Peyer's patch (tissue), 4 donors: ENCODE measurements around the gene GREB1. TPM values are rescaled to one million over a fixed set of nuclear protein-coding genes. Genes with fewer than 3 reads are reported as not detected.

Experiments used
- DNase-seq, 3 donors: peaks; one replicate each; pipeline ENCODE4 v3.0.0-alpha.2; 2017 to 2019
- H3K27ac ChIP-seq, 4 donors: fragments of 200-600 bp; sonication (generic); one replicate each; pipeline ENCODE4 v1.5.1; 2016 to 2019
- H3K27me3 ChIP-seq, 2 donors: fragments of 200-600 bp; sonication (generic); one replicate each; pipeline ENCODE4 v1.5.1; 2019
- H3K36me3 ChIP-seq, 3 donors: fragments of 200-600 bp; sonication (generic); one replicate each; pipeline ENCODE4 v1.5.1; 2016 to 2019
- H3K4me1 ChIP-seq, 4 donors: fragments of 200-600 bp; sonication (generic); one replicate each; pipeline ENCODE4 v1.5.1; 2016 to 2019
- H3K4me3 ChIP-seq, 4 donors: fragments of 200-600 bp; sonication (generic); 1 replicate in 3 of 4; 2 replicates in 1 of 4; pipeline ENCODE4 v1.5.1; 2016 to 2019; ENCODE audit warnings: mild to moderate bottlenecking in 1 of 4
- H3K9me3 ChIP-seq, 4 donors: fragments of 200-600 bp; sonication (generic); one replicate each; pipeline ENCODE4 v1.5.1; 2016 to 2019; ENCODE audit warnings: mild to moderate bottlenecking in 1 of 4
- POLR2A ChIP-seq, 2 donors: fragments of 450-650 bp; IDR thresholded peaks; one replicate each; pipeline ENCODE4 v1.5.1; 2017; ENCODE audit warnings: antibody characterized with exemption in 2 of 2, mild to moderate bottlenecking in 2 of 2, moderate library complexity in 2 of 2
- total RNA-seq, 4 donors: library from RNA; depleted of rRNA; stranded (reverse); fragments of >200 nt; gene quantifications; one replicate each; pipeline ENCODE4 v1.1.0, GENCODE V29; 2016
- TF ChIP-seq, protein P1 (sequence below), 6 experiments: fragments of 450-650 bp in 4 of 6; fragments of 200-600 bp in 2 of 6; sonication (generic) in 1 of 6; IDR thresholded peaks; one replicate each; pipeline ENCODE4 v1.5.1; 2017 to 2019; ENCODE audit warnings: antibody characterized with exemption in 6 of 6, mild to moderate bottlenecking in 3 of 6, moderate library complexity in 1 of 6

The GREB1 gene
- 1 to 10 TPM in 3 of 4 donors, under 1 TPM in 1; 0.88 to 4.1 (median 1.9) TPM for total RNA-seq

DNA sequence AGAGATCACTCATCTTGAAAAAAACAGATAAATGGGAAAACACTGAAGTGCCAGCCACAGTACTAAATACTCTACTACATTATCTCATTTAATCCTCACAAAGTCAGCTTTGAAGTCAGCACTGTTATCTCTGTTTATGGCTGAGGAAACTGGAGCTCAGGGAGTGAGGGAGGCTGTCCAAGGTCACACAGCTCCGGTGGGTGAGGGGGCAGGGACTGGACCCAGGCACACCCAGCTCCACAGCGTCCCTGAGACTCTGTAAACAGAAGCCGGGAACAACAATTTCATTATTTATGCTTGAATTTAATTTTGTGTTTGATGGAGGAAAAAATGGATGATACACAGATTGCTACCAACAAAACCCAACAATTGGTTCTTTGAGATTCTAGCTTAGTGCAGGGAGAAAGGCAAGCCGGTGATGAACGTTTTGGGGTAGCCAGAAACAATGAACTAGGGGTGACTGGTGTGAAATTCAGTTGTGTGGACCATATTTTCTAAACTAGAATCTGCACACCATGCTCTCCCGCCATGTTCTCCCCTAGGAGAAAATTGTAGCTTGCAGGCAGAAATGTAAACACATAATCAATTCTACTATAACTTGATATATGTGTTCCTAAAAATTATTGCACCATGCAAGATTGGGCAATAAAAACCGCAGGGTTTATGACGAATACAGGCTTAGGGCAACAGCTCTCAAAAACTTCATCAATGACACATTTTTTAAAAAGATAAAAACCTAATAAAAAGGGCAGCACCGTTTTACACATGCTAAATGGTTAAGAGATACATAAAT, at the start of gene GREB1:
TSS of gene GREB1 (plus strand) at position 768 of the 793 bp plus-strand sequence. CDS start 22,570 bp downstream, outside the sequence.
- Histone ChIP-seq H3K9me3 (no peaks in the 10 kb centered on the region), H3K27me3 (no peaks in the 10 kb centered on the region), H3K4me3 (no peak within 1 kb of the TSS), H3K4me1 (no peaks in the 10 kb centered on the region), H3K27ac (no peak within 1 kb of the TSS), H3K36me3 (no peaks in the 10 kb centered on the region)
- DNase-seq, result no peak
- no peak for TF ChIP-seq POLR2A (IDR thresholded peaks at IDR 0.05)
- TF ChIP-seq, protein P1, sequence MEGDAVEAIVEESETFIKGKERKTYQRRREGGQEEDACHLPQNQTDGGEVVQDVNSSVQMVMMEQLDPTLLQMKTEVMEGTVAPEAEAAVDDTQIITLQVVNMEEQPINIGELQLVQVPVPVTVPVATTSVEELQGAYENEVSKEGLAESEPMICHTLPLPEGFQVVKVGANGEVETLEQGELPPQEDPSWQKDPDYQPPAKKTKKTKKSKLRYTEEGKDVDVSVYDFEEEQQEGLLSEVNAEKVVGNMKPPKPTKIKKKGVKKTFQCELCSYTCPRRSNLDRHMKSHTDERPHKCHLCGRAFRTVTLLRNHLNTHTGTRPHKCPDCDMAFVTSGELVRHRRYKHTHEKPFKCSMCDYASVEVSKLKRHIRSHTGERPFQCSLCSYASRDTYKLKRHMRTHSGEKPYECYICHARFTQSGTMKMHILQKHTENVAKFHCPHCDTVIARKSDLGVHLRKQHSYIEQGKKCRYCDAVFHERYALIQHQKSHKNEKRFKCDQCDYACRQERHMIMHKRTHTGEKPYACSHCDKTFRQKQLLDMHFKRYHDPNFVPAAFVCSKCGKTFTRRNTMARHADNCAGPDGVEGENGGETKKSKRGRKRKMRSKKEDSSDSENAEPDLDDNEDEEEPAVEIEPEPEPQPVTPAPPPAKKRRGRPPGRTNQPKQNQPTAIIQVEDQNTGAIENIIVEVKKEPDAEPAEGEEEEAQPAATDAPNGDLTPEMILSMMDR (IDR thresholded peaks at IDR 0.05), result no peak

- Histone ChIP-seq H3K27me3 (no peaks in the 10 kb centered on the region), H3K9me3 (no peaks in the 10 kb centered on the region), H3K27ac (no peak overlapping the region), H3K36me3 (no peaks in the 10 kb centered on the region), H3K4me3 (no peak overlapping the region), H3K4me1 (no peaks in the 10 kb centered on the region)
- TF ChIP-seq, protein P1 (IDR thresholded peaks at IDR 0.05), result no peak
- TF ChIP-seq POLR2A (IDR thresholded peaks at IDR 0.05), result no peak
- DNase-seq, result no peak
Measured at GRCh38 chr2:11488809-11489208, 45.0 kb upstream of the GREB1 start.

DNA sequence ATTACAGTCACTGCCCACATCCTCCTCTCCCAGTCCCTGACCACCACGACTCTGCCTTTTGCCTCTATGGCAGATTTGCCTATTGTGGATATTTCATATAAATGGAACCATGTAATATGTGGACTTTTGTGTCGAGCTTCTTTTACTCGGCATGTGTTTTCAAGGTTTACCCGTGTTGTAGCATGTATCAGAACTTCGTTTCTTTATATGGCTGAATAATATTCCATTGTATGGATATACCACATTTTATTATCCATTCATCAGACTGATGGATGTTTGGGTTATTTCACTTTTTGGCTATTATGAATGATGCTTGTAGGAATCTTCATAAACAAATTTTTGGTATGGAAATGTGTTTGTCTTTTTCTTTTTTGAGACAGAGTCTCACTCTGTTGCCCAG, 43.7 kb upstream of the GREB1 start:
- TF ChIP-seq, protein P1 (IDR thresholded peaks at IDR 0.05), result no peak
- TF ChIP-seq POLR2A (IDR thresholded peaks at IDR 0.05), result no peak
- Histone ChIP-seq H3K4me1 (no peaks in the 10 kb centered on the region), H3K36me3 (no peaks in the 10 kb centered on the region), H3K9me3 (no peaks in the 10 kb centered on the region), H3K27me3 (no peaks in the 10 kb centered on the region), H3K4me3 (no peak overlapping the region), H3K27ac (no peak overlapping the region)
- DNase-seq, result no peak

DNA sequence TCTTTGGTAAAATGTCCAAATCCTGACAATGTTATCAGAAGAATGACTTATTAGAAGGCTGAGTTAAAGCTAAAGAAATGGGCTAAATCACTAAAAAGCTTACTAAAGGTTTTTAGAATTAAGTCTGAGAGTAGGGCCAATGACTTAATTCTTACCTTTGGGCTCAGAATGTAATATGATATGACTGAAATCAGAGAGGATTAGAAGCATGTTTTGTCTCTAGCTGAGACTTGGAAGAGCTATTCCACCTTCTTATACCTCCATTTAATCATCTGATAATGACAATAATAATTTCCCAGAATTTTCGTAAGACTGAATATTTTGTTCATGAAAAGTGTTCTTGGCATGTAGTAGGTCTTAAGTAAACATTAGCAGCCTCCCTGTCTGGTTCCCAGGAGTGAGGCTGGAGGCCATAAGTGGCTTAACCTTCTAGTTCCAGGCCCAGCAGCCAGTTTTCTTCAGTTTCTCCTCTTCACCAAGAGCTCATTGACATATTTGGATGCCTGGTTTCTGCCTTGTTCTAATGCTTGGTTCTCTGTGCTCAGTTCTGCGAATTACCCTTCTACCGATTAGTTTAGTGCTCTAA, 42.4 kb upstream of the GREB1 start:
- Histone ChIP-seq H3K36me3 (no peaks in the 10 kb centered on the region), H3K4me3 (no peak overlapping the region), H3K27ac (no peak overlapping the region), H3K27me3 (no peaks in the 10 kb centered on the region), H3K4me1 (no peaks in the 10 kb centered on the region), H3K9me3 (no peaks in the 10 kb centered on the region)
- no peak for DNase-seq
- TF ChIP-seq, protein P1 (IDR thresholded peaks at IDR 0.05), result no peak
- no peak for TF ChIP-seq POLR2A (IDR thresholded peaks at IDR 0.05)

DNA sequence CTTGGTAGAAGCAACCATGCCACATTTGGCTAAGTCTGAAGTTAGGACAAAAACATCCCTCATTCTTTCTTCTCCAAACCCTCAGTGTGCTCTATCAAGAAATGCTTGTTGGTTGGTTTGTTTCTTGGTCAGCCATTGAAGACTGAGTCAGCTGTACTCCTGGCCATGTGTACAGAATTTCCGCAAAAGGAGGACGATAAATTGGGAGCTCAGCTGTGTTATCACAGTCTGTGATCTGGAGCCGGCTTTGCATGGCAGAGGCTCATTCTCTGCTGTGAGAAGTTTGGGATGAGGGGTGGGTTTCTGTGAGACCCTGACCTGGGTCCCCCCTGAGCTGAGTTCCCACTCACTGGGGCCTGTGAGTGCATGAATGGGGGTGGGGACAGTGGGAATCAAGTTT, 41.6 kb upstream of the GREB1 start:
- Histone ChIP-seq H3K36me3 (no peaks in the 10 kb centered on the region), H3K4me3 (no peak overlapping the region), H3K27me3 (no peaks in the 10 kb centered on the region), H3K9me3 (no peaks in the 10 kb centered on the region), H3K27ac (no peak overlapping the region), H3K4me1 (no peaks in the 10 kb centered on the region)
- no peak for DNase-seq
- TF ChIP-seq POLR2A (IDR thresholded peaks at IDR 0.05), result no peak
- TF ChIP-seq, protein P1 (IDR thresholded peaks at IDR 0.05), result no peak
